Measurements from ENCODE around the gene PALD1. TPM values are rescaled to one million over a fixed set of nuclear protein-coding genes. Genes with fewer than 3 reads are reported as not detected.

PALD1 gene
- total RNA-seq, 3 donors from 2014 or later: 1.9 to 7.5 (median 5.9) TPM

DNA sequence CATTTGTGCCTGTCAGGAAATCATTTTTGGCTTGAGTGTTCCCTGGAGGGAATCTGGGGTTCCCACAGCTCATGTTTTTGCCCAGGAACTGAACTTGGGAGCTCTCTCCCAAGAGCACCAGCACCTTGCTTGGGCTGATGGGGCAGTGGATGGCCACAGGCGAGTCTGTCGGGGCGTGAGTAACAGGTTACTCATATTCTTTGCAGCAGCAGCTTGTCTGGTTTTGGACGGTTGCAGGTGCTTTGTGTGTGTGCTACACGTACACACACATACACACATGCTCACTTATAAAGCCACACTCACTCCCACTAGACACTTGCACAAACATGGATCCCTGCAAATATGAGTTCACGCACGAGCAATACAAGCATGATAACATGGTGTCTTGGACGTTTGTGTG lies 2.9 kb upstream of the PALD1 start:
- H3K9me3 ChIP-seq: no peaks in the 10 kb centered on the region
- H3K4me3 ChIP-seq: no peak overlapping the region
- TF ChIP-seq, protein P1, sequence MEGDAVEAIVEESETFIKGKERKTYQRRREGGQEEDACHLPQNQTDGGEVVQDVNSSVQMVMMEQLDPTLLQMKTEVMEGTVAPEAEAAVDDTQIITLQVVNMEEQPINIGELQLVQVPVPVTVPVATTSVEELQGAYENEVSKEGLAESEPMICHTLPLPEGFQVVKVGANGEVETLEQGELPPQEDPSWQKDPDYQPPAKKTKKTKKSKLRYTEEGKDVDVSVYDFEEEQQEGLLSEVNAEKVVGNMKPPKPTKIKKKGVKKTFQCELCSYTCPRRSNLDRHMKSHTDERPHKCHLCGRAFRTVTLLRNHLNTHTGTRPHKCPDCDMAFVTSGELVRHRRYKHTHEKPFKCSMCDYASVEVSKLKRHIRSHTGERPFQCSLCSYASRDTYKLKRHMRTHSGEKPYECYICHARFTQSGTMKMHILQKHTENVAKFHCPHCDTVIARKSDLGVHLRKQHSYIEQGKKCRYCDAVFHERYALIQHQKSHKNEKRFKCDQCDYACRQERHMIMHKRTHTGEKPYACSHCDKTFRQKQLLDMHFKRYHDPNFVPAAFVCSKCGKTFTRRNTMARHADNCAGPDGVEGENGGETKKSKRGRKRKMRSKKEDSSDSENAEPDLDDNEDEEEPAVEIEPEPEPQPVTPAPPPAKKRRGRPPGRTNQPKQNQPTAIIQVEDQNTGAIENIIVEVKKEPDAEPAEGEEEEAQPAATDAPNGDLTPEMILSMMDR (IDR thresholded peaks at IDR 0.05): no peak
- TF ChIP-seq POLR2AphosphoS5 (IDR thresholded peaks at IDR 0.05) (no peak), POLR2A (IDR thresholded peaks at IDR 0.05) (no peak)
- H3K27me3 ChIP-seq: no peaks in the 10 kb centered on the region
- no peaks in the 10 kb centered on the region for H3K36me3 ChIP-seq
- no peak for DNase-seq (ENCODE audit: low spot score in 2 of 2)
- intact Hi-C loops (cut with DNase I; ENCODE audit: low total_unique reads): no loop called here
- no peak overlapping the region for H3K27ac ChIP-seq
- peaks cover 11% of the 10 kb centered on the region in 2 donors for H3K4me1 ChIP-seq

DNA sequence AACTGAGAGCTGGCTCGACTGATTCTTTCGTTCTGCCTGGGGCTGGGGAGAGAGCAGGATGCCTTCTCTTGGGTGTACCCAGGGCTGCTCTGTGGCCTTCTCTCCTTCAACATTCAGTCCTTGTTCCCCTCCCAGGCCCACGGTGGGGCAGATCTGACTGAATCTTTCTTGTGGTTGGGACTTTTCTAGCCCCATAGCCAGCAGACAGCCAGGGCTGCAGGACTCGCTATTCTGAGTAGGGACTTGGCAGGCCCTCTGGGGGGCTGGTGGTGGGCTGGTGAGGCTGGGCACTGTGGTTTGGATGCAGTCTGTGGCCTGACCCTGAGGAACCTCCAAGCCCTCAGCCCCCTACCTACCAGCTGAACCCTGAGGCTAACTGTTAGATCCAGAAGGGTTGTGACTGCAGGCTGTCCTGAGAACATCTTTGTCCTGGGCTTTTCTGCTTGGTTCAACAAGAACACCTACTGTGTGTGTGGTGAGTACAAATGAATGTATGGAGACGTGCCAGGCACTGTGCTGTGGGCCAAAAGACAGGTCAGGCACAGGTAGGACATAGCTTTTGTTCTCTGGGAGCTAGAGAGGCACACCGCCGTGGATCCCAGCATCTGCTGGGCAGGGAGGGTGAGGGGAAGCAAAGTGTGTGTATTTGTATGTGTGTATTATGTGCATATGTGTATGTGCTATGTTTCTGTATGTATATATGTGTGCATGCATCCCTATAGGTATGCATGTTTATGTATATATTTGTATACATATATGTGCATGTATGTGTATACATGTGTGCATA lies 2.1 kb upstream of the PALD1 start:
- H3K27me3 ChIP-seq: no peaks in the 10 kb centered on the region
- H3K9me3 ChIP-seq: no peaks in the 10 kb centered on the region
- H3K4me1 ChIP-seq: peaks cover 11% of the 10 kb centered on the region in 2 donors
- DNase-seq (ENCODE audit: low spot score in 2 of 2): no peak
- no peak overlapping the region for H3K27ac ChIP-seq
- intact Hi-C loops (cut with DNase I; ENCODE audit: low total_unique reads): no loop called here
- no peak overlapping the region for H3K4me3 ChIP-seq
- no peak for TF ChIP-seq POLR2AphosphoS5 (IDR thresholded peaks at IDR 0.05)
- no peak for TF ChIP-seq POLR2A (IDR thresholded peaks at IDR 0.05)
- TF ChIP-seq, protein P1 (IDR thresholded peaks at IDR 0.05): no peak
- no peaks in the 10 kb centered on the region for H3K36me3 ChIP-seq

DNA sequence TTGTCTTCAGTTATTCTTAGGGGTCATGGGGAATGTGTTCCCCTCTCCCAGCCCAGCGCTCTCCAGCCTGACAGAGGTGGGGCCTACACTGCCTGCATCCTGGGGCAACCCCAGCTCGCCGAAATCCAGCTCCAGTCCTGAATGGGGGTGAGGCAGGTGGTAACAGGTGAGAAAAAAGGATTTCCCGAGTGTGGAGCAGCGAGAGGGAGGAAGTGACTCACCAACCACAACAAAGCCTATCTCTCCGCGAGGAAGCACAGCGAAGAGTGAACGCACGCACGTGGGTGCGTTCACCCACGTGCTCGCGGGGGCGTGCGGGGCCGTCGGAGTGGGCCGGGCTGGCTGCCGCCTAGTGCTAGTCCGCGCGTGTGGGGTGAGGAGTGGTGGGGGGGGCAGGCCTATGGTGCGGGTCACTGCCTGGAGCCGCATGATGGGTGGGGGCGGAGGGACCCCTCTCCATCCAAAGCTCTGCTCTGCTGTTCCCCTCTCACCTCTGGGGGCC lies 855 bp upstream of the PALD1 start:
- H3K27me3 ChIP-seq: no peaks in the 10 kb centered on the region
- no peaks in the 10 kb centered on the region for H3K9me3 ChIP-seq
- H3K36me3 ChIP-seq: no peaks in the 10 kb centered on the region
- H3K27ac ChIP-seq: no peak overlapping the region
- no peak for DNase-seq (ENCODE audit: low spot score in 2 of 2)
- peak overlapping the region; percentile 60 to 80 (median 67) for H3K4me3 ChIP-seq
- H3K4me1 ChIP-seq: peaks cover 11% of the 10 kb centered on the region in 2 donors
- intact Hi-C loops (cut with DNase I; ENCODE audit: low total_unique reads): no loop called here
- TF ChIP-seq POLR2A (IDR thresholded peaks at IDR 0.05) (no peak), POLR2AphosphoS5 (IDR thresholded peaks at IDR 0.05) (no peak)
- TF ChIP-seq, protein P1 (IDR thresholded peaks at IDR 0.05): no peak

DNA sequence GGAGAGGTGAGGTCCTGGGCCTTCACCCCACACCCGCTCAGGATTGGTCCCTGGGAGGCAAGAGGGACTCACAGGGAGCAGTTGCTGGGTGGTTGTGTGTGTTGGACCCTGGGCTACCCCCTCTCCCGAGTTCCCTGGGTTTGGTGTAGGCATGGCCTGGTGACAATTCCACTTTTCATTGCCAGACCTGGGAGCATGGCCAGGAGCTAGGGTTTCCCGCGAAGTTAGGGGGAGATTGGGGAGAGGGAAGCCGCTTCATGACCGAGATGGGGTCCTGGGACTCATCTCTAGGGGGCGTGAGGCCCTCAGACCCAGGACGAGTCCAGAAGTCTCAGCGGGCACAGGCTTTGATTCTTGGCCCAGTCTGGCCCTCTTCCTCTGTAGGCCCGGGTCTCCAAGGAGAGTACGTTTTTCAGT lies 606 bp downstream of the PALD1 start:
- Histone ChIP-seq H3K27ac (peak overlapping the region; percentile 42 to 57), H3K36me3 (no peaks in the 10 kb centered on the region), H3K4me3 (peak overlapping the region; percentile 60 to 80 (median 67)), H3K9me3 (no peaks in the 10 kb centered on the region), H3K27me3 (no peaks in the 10 kb centered on the region), H3K4me1 (peaks cover 11% of the 10 kb centered on the region in 2 donors)
- TF ChIP-seq POLR2AphosphoS5 (IDR thresholded peaks at IDR 0.05) (no peak), POLR2A (IDR thresholded peaks at IDR 0.05) (no peak)
- TF ChIP-seq, protein P1 (IDR thresholded peaks at IDR 0.05): no peak
- intact Hi-C loops (cut with DNase I; ENCODE audit: low total_unique reads): no loop called here
- DNase-seq (ENCODE audit: low spot score in 2 of 2): no peak

DNA sequence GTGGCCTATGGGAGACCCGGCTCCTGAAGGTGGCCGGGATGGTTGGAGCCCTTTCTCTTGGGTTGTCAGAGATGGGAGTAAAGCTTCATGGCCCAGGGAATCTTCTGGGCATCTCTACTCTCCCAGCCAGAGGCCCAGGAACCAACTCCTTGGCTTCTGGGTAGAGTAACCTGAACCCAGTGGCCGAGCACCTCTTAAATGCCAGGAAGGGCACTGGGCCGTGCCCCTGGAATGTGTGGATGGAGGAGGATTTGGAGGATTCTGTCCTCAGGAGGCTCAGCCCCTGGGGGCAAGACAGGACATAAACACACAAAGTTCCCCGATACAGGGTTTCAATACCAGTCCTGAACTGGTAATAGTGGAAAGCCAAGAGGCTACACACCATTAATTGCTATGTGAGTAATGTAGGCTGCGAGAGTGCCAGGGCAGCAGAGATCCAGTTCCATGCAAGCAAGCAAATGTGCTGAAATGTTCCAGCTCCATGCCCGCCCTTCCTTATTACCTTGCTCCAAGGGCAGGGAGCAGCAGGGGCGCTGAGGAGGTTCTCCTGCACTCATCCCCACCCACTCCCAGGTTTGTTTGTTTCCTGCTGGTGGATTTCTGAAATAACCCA lies 1.2 kb downstream of the PALD1 start:
- TF ChIP-seq, protein P1 (IDR thresholded peaks at IDR 0.05): no peak
- TF ChIP-seq POLR2A (IDR thresholded peaks at IDR 0.05): no peak
- Histone ChIP-seq H3K27me3 (no peaks in the 10 kb centered on the region), H3K4me3 (peak overlapping the region; percentile 60 to 80 (median 67)), H3K4me1 (peaks cover 11% of the 10 kb centered on the region in 2 donors), H3K36me3 (no peaks in the 10 kb centered on the region), H3K27ac (peak overlapping the region in 1 of 2 donors; percentile 57), H3K9me3 (no peaks in the 10 kb centered on the region)
- intact Hi-C loops (cut with DNase I; ENCODE audit: low total_unique reads): no loop called here
- no peak for DNase-seq (ENCODE audit: low spot score in 2 of 2)

Data from breast epithelium (tissue), 4 donors.